ENCODE data around the gene FAM25C.
"Not testable (repeated sequence)": the region's sequence is repeated elsewhere in the genome, so short reads cannot be mapped to it uniquely, and the experiment has no call there.

FAM25C gene

GRCh38 chr10:47962785-47963184 lies 36.8 kb downstream of the FAM25C start:
- H3K36me3 ChIP-seq (replicated peaks; ENCODE audit: low read depth, low read length); H3K27me3 ChIP-seq (ENCODE audit: low read depth, low read length); H3K4me1 ChIP-seq (ENCODE audit: low read length); H3K4me2 ChIP-seq (ENCODE audit: low read length); H3K9me3 ChIP-seq (ENCODE audit: insufficient read depth, low read length); H3K9ac ChIP-seq (ENCODE audit: low read length); H2AFZ ChIP-seq (ENCODE audit: low read depth, low read length); H3K4me3 ChIP-seq (ENCODE audit: low read length); H3K79me2 ChIP-seq (ENCODE audit: low read length); H3K27ac ChIP-seq (ENCODE audit: low read length); H4K20me1 ChIP-seq (ENCODE audit: insufficient read depth, low read length): not testable (repeated sequence)

DNA sequence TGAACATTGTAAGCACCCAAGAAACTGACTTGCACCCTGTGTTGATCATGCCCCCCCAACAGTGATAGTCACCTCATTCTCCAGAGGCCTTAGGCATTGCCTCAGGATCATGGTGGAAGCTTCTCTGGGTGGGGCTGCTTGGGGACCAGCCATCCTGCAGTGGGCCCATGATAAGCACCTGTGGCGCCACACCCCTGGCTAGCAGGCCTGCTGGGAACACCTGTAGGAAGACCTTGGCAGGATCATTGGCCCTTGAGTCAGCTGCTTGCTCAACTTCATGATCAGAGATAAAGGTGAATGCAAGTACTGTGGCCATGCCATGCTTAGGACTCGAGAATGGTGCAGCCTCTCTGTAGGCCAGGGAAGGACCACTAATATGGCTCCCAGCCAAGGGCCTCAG lies 38.9 kb downstream of the FAM25C start:
- not testable (repeated sequence) for H4K20me1 ChIP-seq (ENCODE audit: insufficient read depth, low read length); H3K9me3 ChIP-seq (ENCODE audit: insufficient read depth, low read length); H3K36me3 ChIP-seq (replicated peaks; ENCODE audit: low read depth, low read length); H3K27me3 ChIP-seq (ENCODE audit: low read depth, low read length); H3K4me3 ChIP-seq (ENCODE audit: low read length); H3K27ac ChIP-seq (ENCODE audit: low read length); H3K4me2 ChIP-seq (ENCODE audit: low read length); H3K79me2 ChIP-seq (ENCODE audit: low read length); H3K9ac ChIP-seq (ENCODE audit: low read length); H2AFZ ChIP-seq (ENCODE audit: low read depth, low read length); H3K4me1 ChIP-seq (ENCODE audit: low read length)

- H2AFZ ChIP-seq (ENCODE audit: low read depth, low read length); H3K9ac ChIP-seq (ENCODE audit: low read length); H3K4me2 ChIP-seq (ENCODE audit: low read length); H3K36me3 ChIP-seq (replicated peaks; ENCODE audit: low read depth, low read length); H3K27me3 ChIP-seq (ENCODE audit: low read depth, low read length); H3K4me1 ChIP-seq (ENCODE audit: low read length); H4K20me1 ChIP-seq (ENCODE audit: insufficient read depth, low read length); H3K4me3 ChIP-seq (ENCODE audit: low read length); H3K79me2 ChIP-seq (ENCODE audit: low read length); H3K27ac ChIP-seq (ENCODE audit: low read length); H3K9me3 ChIP-seq (ENCODE audit: insufficient read depth, low read length): not testable (repeated sequence)
These were observed 39.9 kb downstream of the FAM25C start for GRCh38 chr10:47959677-47960076.

DNA sequence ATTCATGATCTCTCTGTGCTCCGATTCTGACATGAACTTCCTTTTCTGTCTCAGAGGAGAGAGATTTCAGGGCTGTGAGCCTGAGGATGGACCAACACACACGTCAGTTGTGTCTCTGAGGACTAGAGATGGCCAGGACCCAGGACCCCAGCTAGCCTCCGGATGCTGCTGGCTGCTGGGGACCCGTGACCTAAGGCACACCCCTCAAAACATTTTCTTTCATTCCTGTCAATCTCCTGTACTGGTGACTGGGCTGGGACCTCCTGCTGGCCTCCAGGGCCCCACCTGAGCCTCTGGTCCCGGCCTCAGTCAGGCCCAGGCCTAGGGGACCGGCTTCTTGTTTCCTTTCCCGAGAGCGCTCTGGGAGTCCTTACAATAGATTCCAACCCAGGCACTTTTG lies 42.4 kb downstream of the FAM25C start:
- not testable (repeated sequence) for H3K27me3 ChIP-seq (ENCODE audit: low read depth, low read length); H3K27ac ChIP-seq (ENCODE audit: low read length); H3K9ac ChIP-seq (ENCODE audit: low read length); H4K20me1 ChIP-seq (ENCODE audit: insufficient read depth, low read length); H3K4me1 ChIP-seq (ENCODE audit: low read length); H3K9me3 ChIP-seq (ENCODE audit: insufficient read depth, low read length); H3K4me3 ChIP-seq (ENCODE audit: low read length); H3K4me2 ChIP-seq (ENCODE audit: low read length); H3K79me2 ChIP-seq (ENCODE audit: low read length); H3K36me3 ChIP-seq (replicated peaks; ENCODE audit: low read depth, low read length); H2AFZ ChIP-seq (ENCODE audit: low read depth, low read length)

DNA sequence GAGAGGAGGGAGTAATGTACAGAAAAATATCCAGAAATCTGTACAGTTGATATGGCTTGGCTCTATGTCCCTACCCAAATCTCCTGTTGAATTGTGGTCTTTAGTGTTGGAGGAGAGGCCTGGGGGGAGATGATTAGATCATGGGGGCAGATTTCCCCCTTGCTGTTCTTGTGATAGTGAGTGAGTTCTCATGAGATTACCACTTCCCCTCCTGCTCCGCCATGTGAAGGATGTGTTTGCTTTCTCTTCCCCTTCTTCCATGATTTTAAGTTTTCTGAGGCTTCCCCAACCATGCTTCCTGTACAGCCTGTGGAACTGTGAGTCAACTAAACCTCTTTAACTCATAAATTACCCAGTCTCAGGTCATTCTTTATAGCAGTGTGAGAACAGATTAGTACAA lies 52.2 kb downstream of the FAM25C start:
- not testable (repeated sequence) for H3K4me2 ChIP-seq (ENCODE audit: low read length); H3K4me3 ChIP-seq (ENCODE audit: low read length); H3K27me3 ChIP-seq (ENCODE audit: low read depth, low read length); H4K20me1 ChIP-seq (ENCODE audit: insufficient read depth, low read length); H3K9me3 ChIP-seq (ENCODE audit: insufficient read depth, low read length); H3K27ac ChIP-seq (ENCODE audit: low read length); H2AFZ ChIP-seq (ENCODE audit: low read depth, low read length); H3K9ac ChIP-seq (ENCODE audit: low read length); H3K36me3 ChIP-seq (replicated peaks; ENCODE audit: low read depth, low read length); H3K4me1 ChIP-seq (ENCODE audit: low read length); H3K79me2 ChIP-seq (ENCODE audit: low read length)
